Prostate gland (tissue), 1 donor: ENCODE results near the gene ZNF385B.

Experiments
- POLR2A ChIP-seq: fragments of 450-650 bp; IDR thresholded peaks from one replicate; pipeline ENCODE4 v1.6.1; 2016; ENCODE audit warnings: antibody characterized with exemption, mild to moderate bottlenecking
- POLR2AphosphoS5 ChIP-seq: sonication (generic); formaldehyde crosslinking; IDR thresholded peaks from one replicate; pipeline ENCODE4 v1.6.1; 2017; ENCODE audit warnings: antibody characterized with exemption

GRCh38 chr2:179428649-179429048, 432.8 kb downstream of the ZNF385B start:
- no peak for TF ChIP-seq POLR2A
- no peak for TF ChIP-seq POLR2AphosphoS5
